Colon (tissue), 2 donors: ENCODE results near the gene PIEZO2.
"Not testable (repeated sequence)": the region's sequence is repeated elsewhere in the genome, so short reads cannot be mapped to it uniquely, and the experiment has no call there.

Source experiments
- FAIRE-seq: peaks from 2 replicates; lab custom pipeline; 2012; peaks lifted over from hg19 to GRCh38; lab: Jason Lieb, UNC
- donor health status: control.
- donor health status: control.

PIEZO2 gene

GRCh38 chr18:10965119-10965518, 184.2 kb downstream of the PIEZO2 start:
- no peak for FAIRE-seq

DNA sequence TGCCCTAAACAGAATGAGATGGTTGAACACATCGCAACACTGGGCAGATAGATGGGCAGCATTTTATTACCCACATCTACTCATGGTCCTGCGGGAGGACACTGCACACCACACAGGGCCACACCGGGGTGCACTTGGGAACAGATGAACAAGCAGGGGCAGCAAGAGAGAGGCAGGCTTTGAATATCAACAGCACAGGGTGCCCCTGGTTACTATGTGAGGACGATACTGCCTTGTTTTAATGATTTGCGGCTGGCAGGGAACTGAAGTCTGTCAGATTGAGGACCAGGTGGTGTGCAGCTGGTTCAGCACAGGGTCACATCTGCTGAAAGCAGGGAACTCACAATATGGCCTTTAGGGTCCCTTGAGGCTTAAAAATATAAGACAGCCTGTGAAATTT, 195.7 kb downstream of the PIEZO2 start:
- no peak for FAIRE-seq

- FAIRE-seq: no peak
Observed at GRCh38 chr18:10951631-10952544, 197.5 kb downstream of the PIEZO2 start.

- FAIRE-seq: no peak
Observed at GRCh38 chr18:10950876-10951630, 198.3 kb downstream of the PIEZO2 start.

DNA sequence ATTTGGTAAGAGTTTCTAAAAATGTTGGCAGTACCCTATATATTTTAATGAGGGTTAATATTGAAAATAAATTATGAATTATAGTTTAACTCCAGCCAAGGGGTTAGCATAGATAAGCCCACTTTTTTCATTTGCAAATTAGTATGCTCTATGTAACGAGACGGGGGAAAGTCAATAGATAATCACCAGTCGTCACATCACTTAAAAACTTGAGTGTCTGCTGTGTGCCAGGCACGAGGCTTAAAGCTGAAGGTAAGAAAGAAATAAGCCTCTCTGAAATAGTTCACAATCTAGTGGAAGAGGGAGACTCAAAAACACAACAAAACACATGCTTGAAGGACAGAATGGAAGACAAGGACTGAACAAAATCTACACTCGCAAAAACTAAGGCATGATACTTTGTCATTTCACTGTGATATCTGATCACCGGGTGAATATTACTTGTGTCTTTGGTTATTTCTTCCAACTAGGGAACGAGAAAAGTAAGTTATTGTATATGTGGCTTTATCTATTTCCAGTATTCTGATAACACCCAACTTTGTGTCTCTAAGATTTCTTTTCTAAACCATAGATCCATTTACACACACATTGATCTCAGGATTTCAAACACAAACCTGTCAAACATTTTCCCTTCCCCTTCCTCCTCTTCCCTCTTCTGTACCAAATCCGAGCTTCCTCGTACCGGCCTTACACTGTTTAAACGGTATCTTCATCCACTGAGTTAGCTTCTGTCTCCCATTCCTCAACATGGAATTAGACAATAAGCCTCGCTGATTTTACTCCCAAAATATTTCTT, 199.1 kb downstream of the PIEZO2 start:
- FAIRE-seq: no peak

DNA sequence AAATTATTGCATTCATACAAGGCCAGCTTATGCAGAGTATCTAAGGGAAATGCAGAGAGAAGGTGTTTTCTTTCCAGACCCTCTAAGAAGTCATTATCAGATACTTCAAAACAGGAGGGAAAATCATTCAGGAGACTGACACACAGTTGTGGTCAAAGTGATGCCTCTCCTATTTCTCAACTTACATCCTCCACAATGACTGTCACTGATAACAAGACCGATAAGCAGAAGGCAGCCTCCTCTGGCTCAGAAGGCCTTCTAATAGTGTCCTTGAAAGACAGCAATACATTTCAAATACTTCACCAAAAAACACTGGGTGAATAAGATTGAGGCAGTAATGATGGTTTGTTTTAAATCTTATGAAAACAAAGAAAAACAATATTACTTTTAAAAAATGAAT, 199.7 kb downstream of the PIEZO2 start:
- no peak for FAIRE-seq

DNA sequence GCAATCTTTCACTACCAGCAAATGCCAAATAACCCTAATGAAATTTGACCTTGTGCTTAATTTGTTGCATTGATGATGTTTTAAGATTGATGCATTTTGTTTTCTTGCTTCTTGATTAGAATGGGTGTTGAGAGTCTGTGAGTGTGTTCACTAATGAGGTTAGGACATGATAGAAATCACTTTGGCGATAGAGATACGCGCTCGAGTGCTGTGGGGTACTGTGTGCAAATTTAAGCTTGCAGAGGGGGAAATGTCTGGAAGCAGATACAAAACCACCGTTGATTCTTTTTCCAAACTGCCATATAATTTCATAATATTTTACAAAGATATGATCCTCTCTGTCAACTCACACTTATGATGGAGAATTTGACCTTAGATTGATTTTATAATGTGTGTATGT, 200.9 kb downstream of the PIEZO2 start:
- FAIRE-seq: no peak

- no peak for FAIRE-seq
Observed at GRCh38 chr18:10946058-10946457, 203.3 kb downstream of the PIEZO2 start.

DNA sequence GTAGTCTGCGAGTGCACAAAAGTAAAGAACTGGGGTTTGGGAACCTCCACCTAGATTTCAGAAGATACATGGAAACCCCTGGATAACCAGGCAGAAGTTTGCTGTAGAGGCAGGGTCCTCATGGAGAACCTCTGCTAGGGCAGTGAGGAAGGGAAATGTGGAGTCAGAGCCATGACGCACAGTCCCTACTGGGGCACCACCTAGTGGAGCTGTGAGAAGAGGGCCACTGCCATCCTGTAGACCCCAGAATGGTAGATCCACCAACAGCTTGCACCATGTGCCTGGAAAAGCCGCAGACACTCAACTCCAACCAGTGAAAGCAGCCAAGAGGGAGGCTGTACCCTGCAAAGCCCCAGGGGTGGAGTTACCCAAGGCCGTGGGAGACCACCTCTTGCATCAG, 206.4 kb downstream of the PIEZO2 start:
- FAIRE-seq: no peak

GRCh38 chr18:10939822-10940221, 209.5 kb downstream of the PIEZO2 start:
- FAIRE-seq: no peak

GRCh38 chr18:10937743-10938640, 211.4 kb downstream of the PIEZO2 start:
- no peak for FAIRE-seq

DNA sequence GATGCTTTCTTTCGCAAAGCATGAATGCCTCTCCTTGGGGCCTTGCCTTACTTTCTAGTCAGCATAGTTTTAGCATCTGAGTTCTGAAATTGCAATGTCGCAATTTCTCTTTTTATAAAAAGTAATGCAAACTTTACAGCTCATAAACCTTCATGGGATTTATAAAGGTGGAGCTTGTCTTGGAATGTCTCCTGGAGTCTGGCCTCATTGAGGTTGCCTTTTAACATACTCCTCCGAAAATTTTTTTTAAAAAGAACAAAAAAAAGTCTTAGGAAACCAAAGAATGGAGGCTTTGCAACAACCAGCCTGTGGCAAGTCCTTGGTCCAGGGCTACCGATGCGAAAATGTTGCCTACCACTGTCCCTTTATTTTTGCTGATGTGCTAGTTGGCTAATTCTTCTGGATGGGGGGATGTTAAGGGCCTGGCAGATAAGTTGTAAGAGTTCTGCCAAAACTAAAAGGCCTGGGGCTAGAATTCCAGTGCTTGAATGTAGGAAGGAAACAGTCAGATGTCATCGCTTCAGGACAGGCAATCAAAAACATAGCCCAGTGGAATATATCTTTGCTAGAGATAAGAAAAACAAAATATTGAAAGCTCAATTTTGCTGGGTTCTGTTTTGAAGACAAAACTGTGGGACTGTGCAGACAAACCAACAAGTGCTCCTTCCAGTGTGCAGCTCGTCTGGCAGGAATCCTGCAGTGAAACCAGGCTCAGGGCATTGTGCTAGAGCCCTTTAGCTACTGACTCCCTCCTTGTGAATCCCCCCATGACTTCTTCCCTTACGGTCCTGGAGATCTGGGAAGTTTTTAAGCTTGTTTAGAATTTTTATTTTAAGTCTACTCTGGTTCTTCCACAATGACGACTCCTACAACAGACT, 213.0 kb downstream of the PIEZO2 start:
- no peak for FAIRE-seq

GRCh38 chr18:10935588-10935987, 213.8 kb downstream of the PIEZO2 start:
- no peak for FAIRE-seq

GRCh38 chr18:10933648-10934047, 215.7 kb downstream of the PIEZO2 start:
- not testable (repeated sequence) for FAIRE-seq

DNA sequence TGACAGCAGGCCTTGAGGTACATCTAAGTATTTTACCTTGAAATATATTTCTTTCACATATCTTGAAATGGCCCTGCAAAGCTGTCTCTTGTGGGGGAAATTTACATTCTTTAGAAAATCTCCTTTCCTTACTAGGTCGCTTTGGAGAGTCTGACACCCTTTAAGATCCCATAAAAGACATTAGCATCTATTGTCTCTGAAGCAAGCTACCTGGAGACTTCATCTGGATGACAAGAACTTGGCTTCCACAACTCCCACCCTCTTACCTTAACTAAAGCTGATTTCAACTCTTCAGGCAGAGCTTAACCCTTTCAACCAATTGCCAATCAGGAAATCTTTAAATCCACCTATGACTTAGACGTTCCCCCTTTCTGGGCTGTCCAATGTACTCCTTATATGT, 219.3 kb downstream of the PIEZO2 start:
- FAIRE-seq: no peak

DNA sequence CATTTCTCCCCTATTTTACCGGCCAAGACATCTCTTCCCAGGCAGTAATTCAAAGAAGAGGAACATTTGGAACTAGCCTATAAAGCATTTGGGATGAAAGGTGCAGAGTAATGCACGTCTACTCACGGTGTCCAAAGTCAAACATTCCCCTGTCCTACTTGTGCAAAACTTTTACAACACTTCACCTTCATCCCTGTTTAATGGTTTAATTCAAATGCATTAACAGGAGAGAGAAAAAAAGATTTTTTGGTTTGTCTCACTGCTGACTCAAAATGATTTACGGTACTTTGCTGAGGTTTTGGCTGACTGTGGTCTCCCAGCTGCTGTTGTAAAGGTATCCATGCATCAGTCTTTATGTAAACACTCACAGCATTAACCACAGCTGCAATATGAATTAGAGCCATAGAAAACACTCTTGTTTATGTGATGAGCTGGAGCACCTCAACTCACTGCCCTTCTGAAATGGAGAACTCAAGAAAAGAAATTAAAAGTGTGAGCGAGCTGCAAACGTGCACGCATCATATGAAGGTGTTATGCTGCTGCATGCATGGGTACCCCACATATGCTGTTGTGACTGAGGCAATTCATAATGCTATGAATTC, 220.5 kb downstream of the PIEZO2 start:
- FAIRE-seq: no peak

DNA sequence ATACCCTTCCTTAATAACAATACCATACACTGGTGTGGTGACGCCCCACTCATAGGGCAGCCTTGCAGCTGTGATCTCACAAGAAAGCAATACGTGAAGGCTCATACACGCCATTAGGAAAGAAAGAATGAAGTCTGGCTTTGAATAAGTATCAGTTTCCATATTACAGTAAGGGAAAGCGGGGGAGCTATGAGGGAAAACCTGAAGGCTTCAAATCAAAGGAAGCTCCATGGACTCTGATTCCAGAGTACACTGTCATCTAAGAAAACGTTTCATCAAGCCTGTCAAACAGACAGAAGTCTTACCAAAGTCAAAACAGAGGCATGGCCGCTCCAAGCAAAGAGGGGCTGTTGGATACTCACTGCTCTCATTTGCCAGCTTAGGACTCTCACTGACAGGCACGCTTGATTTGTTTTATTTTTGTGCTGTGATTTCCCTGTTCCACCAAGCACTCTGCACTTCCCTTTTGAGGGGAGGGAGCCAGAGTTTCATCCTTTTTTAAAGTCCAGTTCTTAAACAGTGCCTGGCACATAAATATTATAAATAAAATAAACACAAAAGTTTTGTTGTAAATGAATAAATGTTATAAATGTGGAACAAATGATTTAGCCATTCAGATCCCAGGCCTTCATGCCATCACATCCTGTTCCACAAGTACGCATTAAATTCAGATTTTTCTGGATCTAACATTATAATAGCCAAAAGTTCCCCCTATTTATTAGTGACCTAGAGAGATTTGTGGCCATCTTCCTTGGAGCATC, 221.2 kb downstream of the PIEZO2 start:
- no peak for FAIRE-seq

- no peak for FAIRE-seq
Observed at GRCh38 chr18:10927286-10927992, 221.9 kb downstream of the PIEZO2 start.
